Nephron progenitor cell (in vitro differentiated cells): ENCODE data around the gene LGI1.

Source experiments
- DNase-seq: peaks from one replicate; pipeline ENCODE4 v3.0.0; 2021
- H3K27ac Mint-ChIP-seq: 2 replicates; pipeline ENCODE4 v1.8.0; 2021; ENCODE audit warnings: mild to moderate bottlenecking, moderate library complexity, mixed read lengths
- H3K27me3 Mint-ChIP-seq: 2 replicates; pipeline ENCODE4 v1.8.0; 2021; ENCODE audit warnings: mild to moderate bottlenecking, low read depth, mixed read lengths; ENCODE audit not compliant: poor library complexity
- H3K36me3 Mint-ChIP-seq: 2 replicates; pipeline ENCODE4 v1.8.0; 2021; ENCODE audit warnings: low read depth, mixed read lengths
- H3K4me1 Mint-ChIP-seq: 2 replicates; pipeline ENCODE4 v1.8.0; 2021; ENCODE audit warnings: mixed read lengths
- H3K4me3 Mint-ChIP-seq: 2 replicates; pipeline ENCODE4 v1.8.0; 2021; ENCODE audit warnings: mild to moderate bottlenecking, moderate library complexity, mixed read lengths
- H3K9me3 Mint-ChIP-seq: 2 replicates; pipeline ENCODE4 v1.8.0; 2021; ENCODE audit warnings: mild to moderate bottlenecking, moderate library complexity, mixed read lengths
- TF ChIP-seq, protein P1 (sequence below): fragments of 200-600 bp; sonication (generic); IDR thresholded peaks from 2 replicates; pipeline ENCODE4 v1.5.0; 2021; ENCODE audit warnings: antibody characterized with exemption

The LGI1 gene

GRCh38 chr10:93742633-93743349 lies 14.9 kb upstream of the LGI1 start:
- Mint-ChIP-seq H3K9me3 (no peaks in the 10 kb centered on the region), H3K27me3 (peaks cover 4% of the 10 kb centered on the region), H3K4me3 (no peak overlapping the region), H3K4me1 (peaks cover 21% of the 10 kb centered on the region), H3K36me3 (no peaks in the 10 kb centered on the region), H3K27ac (no peak overlapping the region)
- TF ChIP-seq, protein P1, sequence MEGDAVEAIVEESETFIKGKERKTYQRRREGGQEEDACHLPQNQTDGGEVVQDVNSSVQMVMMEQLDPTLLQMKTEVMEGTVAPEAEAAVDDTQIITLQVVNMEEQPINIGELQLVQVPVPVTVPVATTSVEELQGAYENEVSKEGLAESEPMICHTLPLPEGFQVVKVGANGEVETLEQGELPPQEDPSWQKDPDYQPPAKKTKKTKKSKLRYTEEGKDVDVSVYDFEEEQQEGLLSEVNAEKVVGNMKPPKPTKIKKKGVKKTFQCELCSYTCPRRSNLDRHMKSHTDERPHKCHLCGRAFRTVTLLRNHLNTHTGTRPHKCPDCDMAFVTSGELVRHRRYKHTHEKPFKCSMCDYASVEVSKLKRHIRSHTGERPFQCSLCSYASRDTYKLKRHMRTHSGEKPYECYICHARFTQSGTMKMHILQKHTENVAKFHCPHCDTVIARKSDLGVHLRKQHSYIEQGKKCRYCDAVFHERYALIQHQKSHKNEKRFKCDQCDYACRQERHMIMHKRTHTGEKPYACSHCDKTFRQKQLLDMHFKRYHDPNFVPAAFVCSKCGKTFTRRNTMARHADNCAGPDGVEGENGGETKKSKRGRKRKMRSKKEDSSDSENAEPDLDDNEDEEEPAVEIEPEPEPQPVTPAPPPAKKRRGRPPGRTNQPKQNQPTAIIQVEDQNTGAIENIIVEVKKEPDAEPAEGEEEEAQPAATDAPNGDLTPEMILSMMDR = no peak
- DNase-seq = no peak

DNA sequence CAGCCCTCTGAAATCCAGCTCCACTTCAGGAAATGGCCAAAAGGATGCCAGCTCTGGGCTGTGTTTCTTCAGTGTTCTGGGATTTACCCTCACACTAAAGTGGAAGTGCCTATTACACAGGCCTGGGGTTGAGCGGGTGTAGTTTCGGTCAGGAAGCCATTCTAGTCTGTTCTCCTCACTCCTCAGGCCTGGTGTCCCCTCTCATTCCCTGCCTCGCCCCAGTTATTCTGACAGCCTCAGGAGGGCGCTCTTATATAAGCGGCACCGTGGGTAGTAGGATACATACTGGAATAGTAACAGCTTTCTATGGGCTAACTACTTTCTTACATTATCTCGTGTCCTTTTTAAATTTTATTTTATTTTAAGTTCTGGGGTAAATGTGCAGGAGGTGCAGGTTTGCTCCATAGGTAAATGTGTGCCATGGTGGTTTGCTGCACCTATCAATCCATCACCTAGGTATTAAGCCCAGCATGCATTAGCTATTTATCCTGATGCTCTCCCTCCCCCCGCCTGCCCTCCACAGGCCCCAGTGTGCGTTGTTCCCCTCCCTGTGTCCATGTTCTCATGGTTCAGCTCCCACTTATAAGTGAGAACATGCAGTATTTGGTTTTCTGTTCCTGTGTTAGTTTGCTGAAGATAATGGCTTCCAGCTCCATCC lies 12.2 kb upstream of the LGI1 start:
- Mint-ChIP-seq H3K4me3 (no peak overlapping the region), H3K27ac (no peak overlapping the region), H3K9me3 (no peaks in the 10 kb centered on the region), H3K27me3 (peaks cover 4% of the 10 kb centered on the region), H3K4me1 (peaks cover 39% of the 10 kb centered on the region), H3K36me3 (no peaks in the 10 kb centered on the region)
- DNase-seq = no peak
- TF ChIP-seq, protein P1 = peak; percentile 39

GRCh38 chr10:93746844-93747284 lies 10.9 kb upstream of the LGI1 start:
- Mint-ChIP-seq H3K27me3 (no peaks in the 10 kb centered on the region), H3K4me1 (peaks cover 52% of the 10 kb centered on the region), H3K27ac (no peak overlapping the region), H3K9me3 (no peaks in the 10 kb centered on the region), H3K4me3 (no peak overlapping the region), H3K36me3 (no peaks in the 10 kb centered on the region)
- TF ChIP-seq, protein P1 = peak; percentile 27
- no peak for DNase-seq

DNA sequence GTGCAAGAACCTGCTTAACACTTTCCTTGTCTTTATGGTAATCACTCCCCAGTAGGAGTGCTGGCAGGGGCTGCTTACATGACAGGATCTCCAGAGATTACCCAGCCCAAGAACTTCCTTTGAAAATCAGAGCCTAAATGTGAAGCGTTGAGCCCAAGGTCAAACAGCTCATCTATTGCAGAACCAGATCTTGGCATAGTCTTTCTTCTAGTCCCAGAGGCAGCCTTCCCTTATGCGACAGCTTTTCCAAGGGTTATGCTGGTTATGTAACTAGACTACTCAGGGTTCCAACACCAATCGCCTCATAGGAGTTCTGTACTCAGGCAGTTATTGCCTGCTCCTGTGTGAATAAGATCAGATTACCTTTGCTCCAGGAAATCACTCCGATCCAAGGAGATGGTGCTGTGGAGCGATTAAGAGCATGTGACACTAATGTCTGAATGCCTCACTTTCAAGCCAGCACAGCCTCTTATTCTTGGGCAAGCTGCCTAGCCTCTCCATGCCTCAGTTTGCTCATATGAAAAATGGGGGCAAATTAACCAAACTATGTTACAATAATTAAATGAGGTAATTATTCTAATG lies 8.4 kb upstream of the LGI1 start:
- Mint-ChIP-seq H3K4me1 (peaks cover 66% of the 10 kb centered on the region), H3K27me3 (no peaks in the 10 kb centered on the region), H3K27ac (no peak overlapping the region), H3K36me3 (no peaks in the 10 kb centered on the region), H3K9me3 (no peaks in the 10 kb centered on the region), H3K4me3 (no peak overlapping the region)
- no peak for DNase-seq
- TF ChIP-seq, protein P1 = no peak

GRCh38 chr10:93751124-93751523 lies 6.6 kb upstream of the LGI1 start:
- no peak overlapping the region for H3K27ac Mint-ChIP-seq
- H3K27me3 Mint-ChIP-seq = no peaks in the 10 kb centered on the region
- H3K4me3 Mint-ChIP-seq = no peak overlapping the region
- no peak for DNase-seq
- no peaks in the 10 kb centered on the region for H3K9me3 Mint-ChIP-seq
- TF ChIP-seq, protein P1 = no peak
- H3K36me3 Mint-ChIP-seq = no peaks in the 10 kb centered on the region
- peaks cover 75% of the 10 kb centered on the region for H3K4me1 Mint-ChIP-seq
